ENCODE results near the gene OR52A1. TPM values are rescaled to one million over a fixed set of nuclear protein-coding genes. Genes with fewer than 3 reads are reported as not detected.
"Not testable (repeated sequence)": the region's sequence is repeated elsewhere in the genome, so short reads cannot be mapped to it uniquely, and the experiment has no call there.

The OR52A1 gene
- not detected in 2 replicates for total RNA-seq

GRCh38 chr11:5154657-5155056 lies at the start of gene OR52A1:
Gene OR52A1 (minus strand): TSS chr11:5154757. CDS start chr11:5152369, 2,388 bp downstream.
- intact Hi-C loops (cut with micrococcal nuclease) = no loop called here

- intact Hi-C loops (cut with micrococcal nuclease) = no loop called here
These were observed 48.8 kb upstream of the OR52A1 start for GRCh38 chr11:5203366-5203765.

GRCh38 chr11:5200582-5200981 lies 46.0 kb upstream of the OR52A1 start, which contains the start of gene OR51V1:
Gene OR51V1 (minus strand): TSS chr11:5200682. CDS start chr11:5200682, 0 bp downstream.
- intact Hi-C loops (cut with micrococcal nuclease) = no loop called here

GRCh38 chr11:5198285-5198684 lies 43.7 kb upstream of the OR52A1 start:
- intact Hi-C loops (cut with micrococcal nuclease) = no loop called here

- intact Hi-C loops (cut with micrococcal nuclease) = no loop called here
These were observed 43.0 kb upstream of the OR52A1 start for GRCh38 chr11:5197536-5197935.

GRCh38 chr11:5196731-5197130 lies 42.2 kb upstream of the OR52A1 start:
- intact Hi-C loops (cut with micrococcal nuclease) = no loop called here

GRCh38 chr11:5196067-5196466 lies 41.5 kb upstream of the OR52A1 start:
- intact Hi-C loops (cut with micrococcal nuclease) = no loop called here

GRCh38 chr11:5192738-5193137 lies 38.2 kb upstream of the OR52A1 start:
- intact Hi-C loops (cut with micrococcal nuclease) = no loop called here

- intact Hi-C loops (cut with micrococcal nuclease) = no loop called here
These were observed 33.6 kb upstream of the OR52A1 start for GRCh38 chr11:5188201-5188600.

- intact Hi-C loops (cut with micrococcal nuclease) = no loop called here
These were observed 23.7 kb upstream of the OR52A1 start for GRCh38 chr11:5178046-5178837.

- intact Hi-C loops (cut with micrococcal nuclease) = no loop called here
These were observed 20.4 kb upstream of the OR52A1 start for GRCh38 chr11:5174934-5175333.

- intact Hi-C loops (cut with micrococcal nuclease) = no loop called here
These were observed 17.3 kb upstream of the OR52A1 start for GRCh38 chr11:5171856-5172255.

GRCh38 chr11:5165898-5166297 lies 11.3 kb upstream of the OR52A1 start:
- intact Hi-C loops (cut with micrococcal nuclease) = not testable (repeated sequence)

- intact Hi-C loops (cut with micrococcal nuclease) = not testable (repeated sequence)
These were observed 10.2 kb upstream of the OR52A1 start for GRCh38 chr11:5164807-5165206.

- intact Hi-C loops (cut with micrococcal nuclease) = not testable (repeated sequence)
These were observed 6.5 kb upstream of the OR52A1 start for GRCh38 chr11:5161045-5161444.

- intact Hi-C loops (cut with micrococcal nuclease) = not testable (repeated sequence)
These were observed 5.7 kb upstream of the OR52A1 start for GRCh38 chr11:5160217-5160616.

- intact Hi-C loops (cut with micrococcal nuclease) = no loop called here
These were observed 5.2 kb upstream of the OR52A1 start for GRCh38 chr11:5159806-5160205.

- intact Hi-C loops (cut with micrococcal nuclease) = no loop called here
These were observed 754 bp downstream of the OR52A1 start for GRCh38 chr11:5153574-5154431.

GRCh38 chr11:5151713-5152153 lies 2.8 kb downstream of the OR52A1 start:
- intact Hi-C loops (cut with micrococcal nuclease) = no loop called here

GRCh38 chr11:5144206-5144605 lies 10.4 kb downstream of the OR52A1 start:
- intact Hi-C loops (cut with micrococcal nuclease) = not testable (repeated sequence)

- intact Hi-C loops (cut with micrococcal nuclease) = no loop called here
These were observed 16.6 kb downstream of the OR52A1 start, which contains the start of gene OR52A5 for GRCh38 chr11:5137996-5138395. Gene OR52A5 (minus strand): TSS chr11:5138356. CDS start chr11:5132642, 5,714 bp downstream.

GRCh38 chr11:5137014-5137413 lies 17.5 kb downstream of the OR52A1 start:
- intact Hi-C loops (cut with micrococcal nuclease) = no loop called here

Measured in T-helper 1 cell treated with Interleukin-12 subunit alpha and Interleukin-12 subunit beta and Interleukin-4 antibody, amounts not matched to agents 30 ng/mL and 1 ng/mL, for 36 hours (primary cell).